ENCODE data around the gene TOGARAM1.

TOGARAM1 gene

DNA sequence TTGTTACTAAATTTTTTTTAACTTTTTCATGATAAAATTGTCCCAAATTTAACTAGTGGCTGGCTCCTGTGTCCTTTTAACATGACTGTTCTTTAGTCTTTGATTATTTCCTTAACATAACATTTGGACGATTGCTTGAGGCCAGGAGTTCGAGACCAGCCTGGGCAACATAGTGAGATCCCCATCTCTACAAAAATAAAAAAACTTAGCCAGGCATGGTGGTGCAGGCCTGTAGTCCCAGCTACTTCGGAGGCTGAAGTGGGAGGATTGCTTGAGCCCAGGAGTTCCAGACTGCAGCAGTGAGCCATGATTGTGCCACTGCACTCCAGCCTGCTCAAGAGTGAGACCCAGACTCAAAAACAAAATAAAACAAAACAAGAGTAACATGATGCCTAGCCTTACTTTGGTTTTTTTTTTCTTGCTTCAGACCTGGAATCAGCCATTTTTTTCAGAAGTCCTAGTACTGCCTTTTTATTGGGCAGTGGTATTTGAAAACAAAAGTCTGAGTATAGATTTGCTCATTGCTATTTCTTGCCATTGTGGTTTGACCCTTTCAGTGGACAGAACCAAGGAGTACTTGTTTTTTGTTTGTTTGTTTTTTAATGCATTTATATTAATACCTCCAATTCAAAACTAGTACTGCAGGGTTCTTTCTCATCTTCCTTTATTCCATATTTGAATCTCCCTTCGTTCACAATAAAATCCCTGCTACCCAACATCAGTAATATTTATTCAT lies 4.8 kb downstream of the TOGARAM1 start:
- DNase-seq = no peak

DNA sequence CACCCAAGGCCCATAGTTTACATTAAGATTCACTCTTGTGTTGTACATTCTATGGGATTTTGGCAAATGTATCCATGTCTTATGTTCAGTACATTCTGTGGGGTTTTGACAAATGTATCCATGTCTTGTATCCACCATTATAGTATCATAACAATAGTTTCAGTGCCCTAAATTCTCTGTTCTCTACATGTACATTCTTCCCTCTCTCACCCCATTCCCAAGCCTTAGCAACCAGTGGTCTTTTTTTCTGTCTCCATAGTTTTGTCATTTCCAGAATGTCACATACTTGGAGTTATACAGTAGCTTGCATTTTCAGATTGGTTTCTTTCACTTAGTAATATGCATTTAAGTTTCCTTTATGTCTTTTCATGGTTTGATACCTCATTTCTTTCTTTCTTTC lies 6.7 kb downstream of the TOGARAM1 start:
- no peak for DNase-seq

DNA sequence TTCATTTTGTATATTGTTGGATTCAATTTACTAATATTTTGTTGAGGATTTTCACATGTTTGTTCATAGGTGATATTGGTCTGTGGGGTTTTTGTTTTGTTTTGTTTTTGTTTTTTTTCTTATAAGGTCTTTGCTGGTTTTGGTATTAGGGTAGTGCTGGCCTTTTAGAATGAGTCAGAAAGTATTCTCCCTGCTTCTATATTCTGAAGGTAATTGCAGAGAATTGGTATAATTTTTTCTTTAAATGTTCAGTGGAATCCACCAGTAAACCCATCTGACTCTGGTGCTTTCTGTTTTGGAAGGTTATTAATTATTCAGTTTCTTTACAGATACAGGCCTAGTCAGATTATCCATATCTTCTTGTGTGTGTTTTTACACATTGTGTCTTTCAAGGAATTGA lies 8.9 kb downstream of the TOGARAM1 start:
- no peak for DNase-seq

DNA sequence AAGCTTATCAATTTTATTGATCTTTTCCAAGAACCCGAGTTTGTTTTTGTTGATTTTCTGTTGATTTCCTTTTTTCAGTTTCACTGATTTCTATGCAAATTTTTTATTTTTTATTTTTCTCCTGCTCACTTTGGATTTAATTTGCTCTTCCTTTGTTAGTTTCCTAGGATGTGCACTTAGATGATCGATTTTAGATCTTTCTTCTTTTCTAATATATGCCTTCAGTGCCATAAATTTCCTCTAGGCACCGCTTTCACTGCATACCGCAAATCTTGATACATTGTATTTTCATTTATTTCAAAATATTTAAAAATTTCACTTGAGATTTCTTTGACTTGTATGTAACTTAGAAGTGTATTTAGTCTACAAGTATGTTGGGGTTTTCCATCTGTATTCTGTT lies 9.5 kb downstream of the TOGARAM1 start:
- no peak for DNase-seq

DNA sequence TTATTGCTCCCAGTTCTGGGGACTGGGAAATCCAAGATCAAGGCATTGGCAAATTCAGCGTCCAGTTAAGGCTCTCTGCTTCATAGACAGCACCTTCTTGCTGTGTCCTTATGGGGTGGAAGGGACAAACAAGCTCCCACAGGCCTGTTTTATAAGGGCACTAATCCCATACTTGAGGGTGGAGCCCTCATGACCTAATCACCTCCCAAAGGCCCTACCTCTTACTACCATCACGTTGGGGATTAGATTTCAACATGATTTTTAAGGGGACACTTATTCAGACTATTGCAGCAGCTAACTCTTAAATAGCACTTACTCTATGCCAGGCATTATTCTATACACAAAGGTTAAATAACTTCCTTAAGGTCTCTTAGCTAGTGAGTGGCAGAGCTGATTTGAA lies 17.3 kb downstream of the TOGARAM1 start:
- no peak for DNase-seq

DNA sequence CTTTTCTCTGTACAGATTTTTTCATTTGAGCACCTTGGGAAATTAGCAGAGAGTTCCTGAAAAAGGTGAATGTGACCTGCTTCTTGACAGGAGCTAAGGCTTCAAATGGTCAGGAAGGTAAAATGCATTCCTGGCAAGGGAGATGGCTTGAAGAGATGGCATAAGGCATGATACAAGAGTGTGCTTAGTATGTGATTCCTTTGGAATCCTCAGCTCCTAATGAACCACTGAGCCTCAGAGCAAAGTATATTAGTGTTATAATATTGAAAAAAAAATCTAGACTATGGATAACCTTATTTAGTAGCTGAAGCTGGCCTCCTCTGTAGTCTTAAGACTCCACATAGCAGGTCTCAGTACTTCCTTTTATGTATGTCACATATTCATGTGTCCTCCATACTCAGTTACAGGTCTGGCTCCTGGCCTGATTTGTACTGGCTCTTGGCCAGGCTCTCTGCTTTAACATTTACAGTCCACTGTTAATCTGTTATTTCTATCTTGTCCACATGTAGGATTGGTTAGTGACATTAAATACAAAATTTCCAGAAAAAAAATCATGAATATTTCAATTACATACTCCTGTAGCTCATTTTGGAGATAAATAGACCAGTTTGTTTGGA lies 17.9 kb downstream of the TOGARAM1 start:
- no peak for DNase-seq

DNA sequence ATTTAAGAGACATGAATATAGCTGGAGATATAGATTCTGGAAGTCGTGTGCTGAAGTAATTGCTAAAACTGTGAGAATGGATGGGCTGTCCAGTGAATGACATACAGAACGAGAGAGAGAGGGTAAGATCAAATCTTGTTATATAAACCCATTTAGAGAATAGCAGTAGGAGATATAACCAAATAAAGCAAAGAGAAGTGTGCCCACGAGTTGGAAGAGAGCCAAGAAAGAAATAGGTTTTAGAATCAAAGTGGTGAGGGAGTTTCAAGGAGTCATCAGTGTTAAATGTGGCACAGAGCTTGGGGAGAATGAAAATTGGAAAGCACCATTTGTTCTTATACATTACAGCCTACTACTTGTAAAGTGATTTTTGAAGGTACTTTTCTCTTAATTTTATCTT lies 19.2 kb downstream of the TOGARAM1 start:
- no peak for DNase-seq

DNA sequence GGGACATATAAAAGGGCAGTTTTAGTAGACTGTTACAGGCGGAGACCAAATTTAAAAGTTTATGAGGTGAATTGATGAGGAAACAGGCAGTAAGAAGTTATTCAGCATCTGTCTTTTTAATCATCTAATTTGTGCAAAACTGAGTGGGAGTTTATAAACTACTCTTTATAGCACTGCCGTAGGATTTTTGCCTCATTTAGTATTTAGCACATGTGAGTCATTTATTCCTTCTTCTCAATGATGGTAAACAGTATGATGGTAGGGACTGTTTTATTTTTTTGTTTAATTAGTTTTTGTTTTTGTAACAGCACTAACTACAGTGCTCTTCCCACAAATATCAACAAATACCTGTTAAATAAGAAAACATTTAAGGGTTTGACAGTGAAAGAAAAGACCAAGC lies 20.6 kb downstream of the TOGARAM1 start:
- DNase-seq = no peak

DNA sequence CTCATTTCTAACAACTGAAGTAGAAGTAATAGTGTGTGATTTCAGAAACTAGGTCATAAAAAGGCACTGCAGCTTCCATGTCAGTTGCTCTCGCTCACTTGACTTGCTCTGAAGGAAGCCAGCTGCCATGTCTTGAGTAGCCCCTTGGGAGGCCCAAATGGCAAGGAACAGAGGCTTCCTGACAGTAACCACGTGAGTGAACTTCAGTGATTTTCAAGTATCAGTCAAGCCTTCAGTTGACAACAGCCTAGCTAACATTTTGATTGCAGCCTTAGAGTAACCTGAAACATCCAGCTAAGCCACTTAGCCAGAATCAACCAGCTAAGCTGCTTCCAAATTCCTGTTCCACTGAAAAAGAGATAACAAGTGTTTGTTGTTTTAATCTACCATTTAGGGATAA lies 26.7 kb downstream of the TOGARAM1 start:
- no peak for DNase-seq

DNA sequence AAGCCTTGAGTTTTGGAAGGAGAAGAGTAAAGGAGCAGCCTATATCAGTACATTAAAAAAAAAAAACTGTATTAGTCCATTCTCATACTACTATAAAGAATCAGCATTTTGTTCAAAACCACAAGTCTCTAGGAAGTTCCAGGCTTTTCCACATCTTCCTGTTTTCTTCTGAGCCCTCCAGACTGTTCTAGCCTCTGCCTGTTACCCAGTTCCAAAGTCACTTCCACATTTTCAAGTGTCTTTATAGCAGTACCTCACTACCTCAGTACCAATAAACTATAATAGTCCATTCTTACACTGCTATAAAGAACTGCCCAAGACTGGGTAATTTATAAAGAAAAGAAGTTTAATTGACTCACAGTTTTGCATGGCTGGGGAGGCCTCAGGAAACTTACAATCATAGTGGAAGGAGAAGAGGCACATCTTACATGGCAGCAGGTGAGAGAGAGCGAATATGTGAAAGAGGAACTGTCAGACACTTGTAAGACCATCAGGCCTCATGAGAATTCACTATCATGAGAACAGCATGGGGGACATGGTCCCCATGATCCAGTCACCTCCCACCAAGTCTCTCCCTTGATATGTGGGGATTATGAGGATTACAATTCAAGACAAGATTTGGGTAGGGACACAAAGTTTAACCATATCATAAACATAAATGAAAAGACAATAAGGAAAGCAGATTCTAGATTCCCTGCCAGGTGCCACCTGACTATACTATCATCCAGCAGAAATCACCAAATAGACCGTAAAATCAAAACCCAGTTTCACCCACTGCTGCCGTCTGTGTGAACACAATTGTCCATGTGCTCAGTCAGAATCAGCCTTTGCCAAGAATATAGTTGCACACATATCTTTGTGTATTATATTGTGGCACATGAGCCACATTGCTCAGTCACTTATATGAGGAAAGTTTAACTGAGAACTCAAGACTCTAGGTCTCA lies 27.8 kb downstream of the TOGARAM1 start:
- DNase-seq = no peak

DNA sequence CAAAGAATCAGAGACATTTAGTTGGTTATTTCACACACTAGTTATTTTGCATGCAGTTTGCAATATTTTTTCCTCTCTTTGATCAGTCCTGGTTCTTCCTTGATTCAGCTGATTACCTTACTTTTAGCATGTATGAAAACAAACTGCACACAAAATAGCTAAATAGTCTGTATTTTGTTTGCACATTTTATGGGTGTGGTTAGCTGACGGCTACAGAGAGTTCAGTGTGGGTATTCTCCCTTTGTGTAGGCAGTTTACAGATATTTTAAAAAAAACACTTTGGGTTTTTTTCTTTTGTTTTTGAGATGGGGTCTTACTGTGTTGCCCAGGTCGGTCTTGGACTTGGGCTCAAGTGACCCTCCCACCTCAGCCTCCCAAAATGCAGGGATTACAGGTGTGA lies 28.5 kb downstream of the TOGARAM1 start:
- DNase-seq = no peak

DNA sequence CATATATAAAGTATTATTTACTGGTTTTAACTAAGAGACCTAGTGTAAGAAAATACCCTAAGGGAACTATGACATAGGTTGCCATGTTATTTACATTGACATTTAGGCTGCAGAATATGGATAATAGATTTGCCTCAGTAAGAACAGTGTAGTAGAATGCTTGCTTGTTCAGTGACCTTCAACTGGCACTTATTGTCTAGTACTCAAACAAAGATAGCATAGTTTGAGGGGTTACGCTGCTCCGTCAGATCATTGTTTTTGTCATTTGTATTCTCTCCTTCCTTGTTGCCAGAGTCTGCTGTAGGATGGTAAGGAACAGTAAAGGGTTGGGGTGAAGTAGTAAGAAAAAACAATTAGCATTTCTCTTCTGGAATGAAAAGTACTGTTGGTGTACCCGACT lies 33.2 kb downstream of the TOGARAM1 start:
- no peak for DNase-seq

DNA sequence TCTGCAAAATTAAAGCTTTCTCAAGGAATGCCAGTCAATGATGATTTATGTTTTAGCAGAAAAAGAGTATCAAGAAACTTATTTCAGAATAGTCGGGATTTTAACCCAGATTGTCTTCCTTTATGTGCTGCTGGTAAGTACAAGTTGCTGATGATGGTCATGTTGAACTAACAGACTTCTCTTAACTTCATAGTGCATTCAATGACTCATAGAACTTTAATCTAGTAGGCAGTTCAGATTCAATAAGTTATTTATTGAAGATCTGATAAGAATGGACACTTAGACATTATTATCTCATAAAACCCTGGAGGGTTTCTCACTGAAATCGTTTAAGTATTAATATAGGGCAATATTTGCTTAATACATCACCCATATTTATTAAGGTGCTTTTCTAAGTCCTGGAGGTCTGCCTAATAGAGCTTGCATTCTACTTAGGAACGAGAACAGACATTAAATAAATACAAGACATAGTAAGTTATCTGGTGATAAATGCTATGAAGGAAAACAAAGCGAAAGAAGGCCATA lies 33.8 kb downstream of the TOGARAM1 start:
- DNase-seq = no peak

DNA sequence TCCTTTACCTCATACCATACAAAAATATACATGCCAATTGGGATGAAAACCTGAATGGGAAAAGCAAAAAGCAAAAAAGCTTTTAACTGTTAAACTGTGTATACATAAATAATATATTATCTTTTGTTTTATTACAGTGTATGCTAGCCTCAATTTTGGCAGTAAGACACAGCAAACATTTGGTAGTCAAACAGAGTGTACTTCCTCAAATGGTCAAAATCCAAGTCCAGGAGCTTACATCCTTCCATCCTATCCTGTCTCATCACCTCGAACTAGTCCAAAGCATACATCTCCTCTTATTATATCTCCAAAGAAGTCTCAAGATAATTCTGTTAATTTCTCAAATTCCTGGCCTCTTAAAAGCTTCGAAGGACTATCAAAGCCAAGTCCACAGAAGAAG lies 41.9 kb downstream of the TOGARAM1 start:
- no peak for DNase-seq

DNA sequence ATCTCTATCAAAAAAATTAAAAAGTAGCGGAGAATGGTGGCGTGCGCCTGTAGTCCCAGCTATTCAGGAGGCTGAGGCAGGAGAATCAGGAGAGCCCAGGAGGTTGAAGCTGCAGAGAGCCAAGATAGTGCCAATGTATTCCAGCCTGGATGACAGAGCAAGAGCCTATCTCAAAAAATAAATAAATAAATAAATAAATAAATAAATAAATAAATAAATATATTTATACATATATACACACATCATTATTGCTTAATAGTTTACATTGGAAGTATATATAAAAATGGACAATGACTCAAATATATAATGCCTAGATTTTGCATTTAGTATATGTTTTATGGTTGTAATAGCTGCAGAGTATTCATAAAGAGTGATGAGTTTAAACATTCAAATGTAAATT lies 53.1 kb downstream of the TOGARAM1 start:
- no peak for DNase-seq

DNA sequence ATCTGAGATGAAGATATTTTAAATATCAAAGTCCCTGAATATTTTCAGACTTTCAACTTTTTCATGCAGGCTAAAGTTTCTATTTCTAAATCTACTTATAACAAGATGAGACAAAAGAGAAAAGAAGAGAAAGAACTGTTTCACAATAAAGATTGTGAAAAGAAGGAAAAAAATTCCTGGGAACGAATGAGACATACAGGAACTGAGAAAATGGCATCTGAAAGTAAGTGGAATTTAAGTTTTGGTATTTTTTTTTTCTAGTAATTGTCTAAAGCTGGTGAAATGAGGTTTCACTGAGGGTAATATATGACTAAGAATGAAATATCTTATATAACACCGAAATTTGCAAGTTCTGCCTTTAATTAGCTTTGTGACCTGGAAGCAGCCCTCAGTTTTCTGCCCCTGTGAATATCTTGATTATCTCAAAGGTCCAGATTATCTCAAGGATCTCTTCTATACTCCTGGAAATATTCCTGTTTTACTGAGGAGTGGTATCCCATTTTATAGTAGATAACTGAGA lies 66.2 kb downstream of the TOGARAM1 start:
- no peak for DNase-seq

DNA sequence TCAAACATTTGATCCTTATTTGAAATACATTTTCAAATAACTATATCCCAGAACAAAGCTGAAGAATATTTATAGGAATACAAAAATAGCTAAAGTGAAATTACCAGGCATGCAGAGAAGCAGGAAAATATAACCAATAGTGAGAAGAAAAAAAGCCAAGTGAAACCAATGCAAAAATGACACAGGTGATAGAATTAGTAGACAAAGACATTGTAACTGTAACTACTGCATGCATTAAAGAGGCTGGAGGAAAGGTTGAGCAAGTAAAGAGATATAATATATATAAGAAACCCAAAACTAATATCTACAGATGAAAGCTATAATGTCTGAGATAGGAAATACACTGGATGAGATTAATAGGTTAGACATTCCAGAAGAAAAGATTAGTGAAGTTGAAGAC lies 72.7 kb downstream of the TOGARAM1 start:
- DNase-seq = no peak

DNA sequence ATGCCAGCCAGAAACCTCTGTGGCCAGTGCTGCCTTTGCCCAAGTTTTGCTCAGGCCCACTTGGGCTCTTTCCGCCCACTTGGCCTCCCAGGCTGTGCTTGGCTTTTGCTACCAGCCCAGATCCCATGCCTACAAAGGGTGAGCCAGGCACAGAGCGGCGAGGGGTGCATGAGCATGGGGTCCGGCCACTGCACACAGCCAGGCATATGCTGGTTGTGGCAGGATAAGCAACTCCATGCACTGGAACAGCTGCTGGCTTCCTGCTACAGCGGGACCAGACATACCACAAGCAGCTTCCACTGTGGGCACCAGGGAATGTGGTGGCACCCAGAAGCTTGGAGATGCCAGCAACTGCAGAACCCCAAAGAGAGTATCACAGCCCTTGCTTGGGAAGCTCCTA lies 76.3 kb downstream of the TOGARAM1 start:
- no peak for DNase-seq

DNA sequence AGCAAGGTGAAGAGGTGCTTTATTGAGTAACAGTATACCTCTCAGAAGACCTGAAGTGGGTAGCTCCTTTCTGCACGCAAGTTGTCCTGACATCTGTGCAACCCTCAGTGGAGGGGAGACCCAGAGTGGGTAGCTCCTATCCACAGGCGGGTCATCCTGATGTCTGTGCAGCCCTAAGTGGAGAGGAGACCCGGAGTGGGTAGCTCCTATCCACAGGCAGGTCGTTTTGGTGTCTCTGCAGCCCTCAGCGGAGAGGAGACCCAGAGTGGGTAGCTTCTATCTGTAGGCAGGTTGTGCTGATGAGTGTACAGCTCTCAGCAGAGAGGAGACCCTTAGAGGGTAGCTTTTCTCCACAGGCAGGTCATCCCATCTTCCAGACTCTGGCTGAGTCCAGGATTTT lies 76.9 kb downstream of the TOGARAM1 start:
- no peak for DNase-seq

DNA sequence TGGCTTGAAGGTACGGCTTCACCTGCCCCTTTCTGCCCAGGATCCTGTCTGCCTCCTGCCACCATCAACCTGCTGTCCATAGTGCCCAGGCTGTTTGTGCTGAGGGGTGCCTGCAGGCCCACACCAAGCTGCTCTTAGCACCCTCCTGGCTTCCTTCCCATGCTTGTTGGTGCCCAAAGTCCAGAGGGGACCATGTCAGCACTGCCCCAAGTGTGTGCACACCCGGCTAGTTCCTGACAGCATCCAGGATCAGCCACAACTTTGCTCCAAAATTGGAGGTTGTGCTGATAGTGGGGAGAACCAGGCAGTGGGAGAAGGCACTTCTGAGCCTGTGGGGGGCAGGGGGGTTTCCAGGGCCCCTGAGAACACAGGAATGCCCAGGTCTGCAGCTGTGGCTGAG lies 77.4 kb downstream of the TOGARAM1 start:
- no peak for DNase-seq

DNA sequence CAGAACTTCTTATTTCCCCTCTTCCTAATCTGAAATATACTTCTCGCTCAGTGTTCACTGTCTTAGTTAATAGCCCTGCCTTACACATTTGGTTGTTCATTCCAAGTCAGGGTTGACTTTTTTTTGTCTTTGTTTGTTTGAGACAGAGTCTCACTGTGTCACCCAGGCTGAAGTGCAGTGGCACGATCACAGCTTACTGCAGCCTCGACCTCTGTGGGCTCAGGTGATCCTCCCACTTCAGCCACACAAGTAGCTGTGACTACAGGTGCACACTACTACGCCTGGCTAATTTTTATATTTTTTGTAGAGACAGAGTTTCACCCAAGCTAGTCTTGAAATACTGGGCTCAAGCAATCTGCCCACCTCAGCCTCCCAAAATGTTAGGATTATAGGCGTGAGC lies 79.7 kb downstream of the TOGARAM1 start:
- no peak for DNase-seq

DNA sequence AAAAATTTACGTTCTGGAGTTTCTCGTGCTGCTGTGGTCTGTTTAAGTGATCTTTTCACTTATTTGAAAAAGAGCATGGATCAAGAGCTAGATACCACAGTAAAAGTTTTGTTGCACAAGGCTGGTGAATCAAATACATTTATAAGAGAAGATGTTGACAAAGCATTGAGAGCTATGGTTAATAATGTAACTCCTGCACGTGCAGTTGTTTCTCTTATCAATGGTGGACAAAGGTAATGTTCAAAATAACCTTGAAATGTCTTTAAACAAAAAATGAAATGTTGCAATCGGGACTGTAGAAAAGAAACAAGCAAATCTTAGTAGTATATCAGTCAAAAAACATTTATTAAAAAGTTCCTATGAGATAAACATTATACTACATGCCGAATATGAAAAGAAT lies 82.6 kb downstream of the TOGARAM1 start:
- DNase-seq = no peak

DNA sequence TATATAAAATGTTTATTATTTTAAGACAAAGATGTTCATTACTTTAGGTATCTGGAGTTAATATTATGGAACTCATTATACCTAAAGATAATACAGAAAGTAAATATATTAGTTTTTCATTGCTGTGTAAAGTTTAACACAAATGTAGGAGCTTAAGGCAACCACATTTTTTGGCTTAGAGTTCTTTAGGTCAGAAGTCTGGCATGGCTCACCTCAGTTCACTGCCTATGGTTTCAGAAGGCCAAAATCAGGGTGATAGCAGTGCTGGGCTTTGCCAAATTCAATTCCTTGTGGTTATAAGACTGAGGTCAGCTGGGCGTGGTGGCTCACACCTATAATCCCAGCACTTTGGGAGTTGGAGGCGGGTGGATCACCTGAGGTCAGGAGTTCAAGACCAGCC lies 86.4 kb downstream of the TOGARAM1 start:
- DNase-seq = no peak

Measured in CD4-positive, alpha-beta T cell treated with Interleukin-17A for 1 hour (primary cell).